ENCODE results near the gene CT47C1. TPM values are rescaled to one million over a fixed set of nuclear protein-coding genes. Genes with fewer than 3 reads are reported as not detected.

CT47C1 gene
- total RNA-seq, 1 experiment from 2014 or later: not detected

DNA sequence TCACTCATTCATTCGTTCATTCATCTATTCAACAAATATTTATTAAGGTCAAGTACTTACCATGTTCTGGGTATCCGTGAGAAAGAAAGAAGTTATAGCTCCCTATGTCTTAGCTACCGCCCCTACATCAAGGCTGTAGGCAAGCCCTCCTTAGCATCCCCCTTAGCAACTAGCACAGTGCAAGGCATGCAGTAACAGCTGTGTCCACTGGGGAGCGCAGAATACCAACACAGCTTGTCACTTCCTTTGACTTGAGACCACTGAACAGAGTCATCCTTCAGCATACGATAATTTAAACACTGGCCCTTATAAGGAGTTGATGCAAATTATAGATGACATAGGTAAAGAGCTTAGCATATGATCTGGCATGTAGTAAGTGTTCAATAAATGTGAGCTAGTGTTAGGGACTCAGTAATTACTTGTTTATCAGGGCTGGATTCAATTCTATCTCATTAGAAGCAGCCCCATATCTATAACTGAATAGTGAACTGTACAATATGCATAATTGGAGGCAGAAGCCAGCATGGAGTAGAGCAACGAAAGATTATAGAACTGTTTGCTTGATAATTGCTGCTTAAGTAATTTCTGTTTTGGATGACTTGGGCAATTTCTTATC, 46.1 kb downstream of the CT47C1 start:
- no peaks in the 10 kb centered on the region for H3K4me1 Mint-ChIP-seq (ENCODE audit: low read depth, unreplicated experiment)
- TF ChIP-seq, protein P1, sequence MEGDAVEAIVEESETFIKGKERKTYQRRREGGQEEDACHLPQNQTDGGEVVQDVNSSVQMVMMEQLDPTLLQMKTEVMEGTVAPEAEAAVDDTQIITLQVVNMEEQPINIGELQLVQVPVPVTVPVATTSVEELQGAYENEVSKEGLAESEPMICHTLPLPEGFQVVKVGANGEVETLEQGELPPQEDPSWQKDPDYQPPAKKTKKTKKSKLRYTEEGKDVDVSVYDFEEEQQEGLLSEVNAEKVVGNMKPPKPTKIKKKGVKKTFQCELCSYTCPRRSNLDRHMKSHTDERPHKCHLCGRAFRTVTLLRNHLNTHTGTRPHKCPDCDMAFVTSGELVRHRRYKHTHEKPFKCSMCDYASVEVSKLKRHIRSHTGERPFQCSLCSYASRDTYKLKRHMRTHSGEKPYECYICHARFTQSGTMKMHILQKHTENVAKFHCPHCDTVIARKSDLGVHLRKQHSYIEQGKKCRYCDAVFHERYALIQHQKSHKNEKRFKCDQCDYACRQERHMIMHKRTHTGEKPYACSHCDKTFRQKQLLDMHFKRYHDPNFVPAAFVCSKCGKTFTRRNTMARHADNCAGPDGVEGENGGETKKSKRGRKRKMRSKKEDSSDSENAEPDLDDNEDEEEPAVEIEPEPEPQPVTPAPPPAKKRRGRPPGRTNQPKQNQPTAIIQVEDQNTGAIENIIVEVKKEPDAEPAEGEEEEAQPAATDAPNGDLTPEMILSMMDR (IDR thresholded peaks at IDR 0.05; ENCODE audit: unreplicated experiment): peak; percentile 75
- CTCF ChIA-PET: interaction anchor here (0.5 to 1.6 kb wide), 6 partner anchors 18 to 143 kb away, joined by 4 to 7 read pairs (median 4); no protein-coding TSS in a partner anchor
- no peaks in the 10 kb centered on the region for H3K36me3 Mint-ChIP-seq (ENCODE audit: insufficient read depth, unreplicated experiment)
- no TSS peak for BruUV-seq (replicated peaks)
- H3K9me3 Mint-ChIP-seq (ENCODE audit: low read depth, unreplicated experiment): no peaks in the 10 kb centered on the region
- no peak overlapping the region for H3K27ac Mint-ChIP-seq (ENCODE audit: unreplicated experiment)
- DNase-seq: peak; percentile 54
- no peak overlapping the region for H3K4me3 Mint-ChIP-seq (ENCODE audit: low read depth, unreplicated experiment)
- H3K27me3 Mint-ChIP-seq (ENCODE audit: unreplicated experiment): peaks cover 47% of the 10 kb centered on the region
- intact Hi-C loops (cut with micrococcal nuclease; ENCODE audit: unreplicated experiment): loop anchor here (2.0 to 5.0 kb wide), 3 partner anchors 63 to 100 kb away; no protein-coding TSS in a partner anchor

DNA sequence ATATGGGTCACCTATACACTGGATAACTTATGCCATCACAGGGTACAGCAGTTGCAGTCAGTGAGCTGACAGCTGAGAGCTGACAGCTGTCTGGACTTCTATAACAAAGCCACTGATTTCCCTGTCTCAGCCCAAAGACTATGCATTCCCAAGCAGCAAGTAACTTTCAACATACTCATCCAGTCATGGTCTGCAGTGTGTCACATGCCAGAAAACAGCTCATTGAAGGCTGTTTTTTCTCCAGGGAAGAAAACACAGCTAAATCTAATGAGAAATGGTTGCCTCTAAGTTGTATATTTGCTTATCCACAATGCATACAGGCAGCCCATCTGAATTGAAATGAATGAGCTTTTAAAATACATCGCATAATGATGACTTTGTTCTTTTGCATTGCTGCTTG, 48.5 kb downstream of the CT47C1 start:
- TF ChIP-seq, protein P1 (IDR thresholded peaks at IDR 0.05; ENCODE audit: unreplicated experiment): no peak
- H3K27ac Mint-ChIP-seq (ENCODE audit: unreplicated experiment): no peak overlapping the region
- H3K9me3 Mint-ChIP-seq (ENCODE audit: low read depth, unreplicated experiment): no peaks in the 10 kb centered on the region
- no peaks in the 10 kb centered on the region for H3K36me3 Mint-ChIP-seq (ENCODE audit: insufficient read depth, unreplicated experiment)
- CTCF ChIA-PET: no interaction called here
- no peaks in the 10 kb centered on the region for H3K4me1 Mint-ChIP-seq (ENCODE audit: low read depth, unreplicated experiment)
- BruUV-seq (replicated peaks): no TSS peak
- no peak for DNase-seq
- peaks cover 24% of the 10 kb centered on the region for H3K27me3 Mint-ChIP-seq (ENCODE audit: unreplicated experiment)
- intact Hi-C loops (cut with micrococcal nuclease; ENCODE audit: unreplicated experiment): no loop called here
- no peak overlapping the region for H3K4me3 Mint-ChIP-seq (ENCODE audit: low read depth, unreplicated experiment)

Other genes with a start within 250 kb of the CT47C1 start
- not detected in 2 replicates for gene ZCCHC12, start 249.2 kb upstream of the CT47C1 start, total RNA-seq (2022)
- 6.7 and 9.5 TPM in 2 replicates for gene LONRF3, start 98.4 kb upstream of the CT47C1 start, total RNA-seq (2022)
- gene KIAA1210, start 54.8 kb downstream of the CT47C1 start, total RNA-seq (2022): 0.09 TPM in 1 of 2 replicates, not detected in the other
- gene PGRMC1, start 163.3 kb downstream of the CT47C1 start, total RNA-seq (2022): 121 and 126 TPM in 2 replicates

All from Calu3 (cell line).